HUES6 (cell line): ENCODE measurements around the gene DVL2.

Source experiments
- H3K27ac ChIP-seq: 2 replicates; pipeline ENCODE4 v1.7.0; 2013; ENCODE audit warnings: low read depth, mild to moderate bottlenecking, low read length, inconsistent platforms
- H3K27me3 ChIP-seq: 2 replicates; pipeline ENCODE4 v1.6.1; 2013; ENCODE audit warnings: low read length; ENCODE audit not compliant: control insufficient read depth, insufficient read depth
- H3K36me3 ChIP-seq: 2 replicates; pipeline ENCODE4 v1.6.1; 2013; ENCODE audit warnings: low read length; ENCODE audit not compliant: control insufficient read depth, insufficient read depth
- H3K4me1 ChIP-seq: 2 replicates; pipeline ENCODE4 v1.6.1; 2013; ENCODE audit warnings: low read length; ENCODE audit not compliant: control insufficient read depth, insufficient read depth
- H3K4me3 ChIP-seq: 2 replicates; pipeline ENCODE4 v1.5.1; 2013; ENCODE audit warnings: low read depth, low read length
- H3K9ac ChIP-seq: one replicate; pipeline ENCODE4 v1.6.1; 2013; ENCODE audit warnings: mild to moderate bottlenecking, low read length
- H3K9me3 ChIP-seq: 2 replicates; pipeline ENCODE4 v1.6.1; 2013; ENCODE audit warnings: low read depth, low read length; ENCODE audit not compliant: control insufficient read depth, insufficient read depth

The DVL2 gene

DNA sequence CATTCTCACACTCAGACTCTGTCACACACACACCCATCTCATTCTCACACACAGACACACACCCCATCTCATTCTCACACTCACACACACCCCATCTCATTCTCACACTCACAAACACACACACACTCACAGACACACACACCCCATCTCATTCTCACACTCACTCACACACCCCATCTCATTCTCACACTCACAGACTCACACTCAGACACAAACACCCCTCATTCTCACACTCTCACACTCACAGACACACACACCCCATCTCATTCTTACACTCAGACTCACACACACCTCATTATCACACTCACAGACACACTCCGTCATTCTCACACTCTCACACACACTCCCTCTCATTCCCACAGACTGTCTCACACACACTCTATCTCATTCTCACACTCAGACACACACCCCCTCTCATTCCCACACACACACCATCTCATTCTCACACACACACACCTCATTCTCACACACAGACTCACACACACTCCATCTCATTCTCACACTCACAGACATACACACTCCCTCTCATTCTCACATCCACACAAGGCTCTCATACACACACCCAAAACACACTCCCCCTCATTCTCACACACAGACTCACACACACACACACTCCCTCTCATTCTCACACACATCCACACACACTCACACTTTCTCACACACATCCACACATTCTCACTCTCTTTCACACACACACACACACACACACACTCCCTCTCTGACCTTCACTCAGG, 58.0 kb downstream of the DVL2 start:
- Histone ChIP-seq H3K36me3 (no peaks in the 10 kb centered on the region), H3K4me3 (peak overlapping the region; percentile 68), H3K9ac (peak overlapping the region; percentile 34)

More for the DNA sequence above, 58.0 kb downstream of the DVL2 start:
- no peak overlapping the region for H3K27ac ChIP-seq
- H3K9me3 ChIP-seq, result no peaks in the 10 kb centered on the region
- H3K4me1 ChIP-seq, result peaks cover 6% of the 10 kb centered on the region
- H3K27me3 ChIP-seq, result peaks cover 35% of the 10 kb centered on the region
